ENCODE data around the gene EFNA4.

Gene EFNA4

DNA sequence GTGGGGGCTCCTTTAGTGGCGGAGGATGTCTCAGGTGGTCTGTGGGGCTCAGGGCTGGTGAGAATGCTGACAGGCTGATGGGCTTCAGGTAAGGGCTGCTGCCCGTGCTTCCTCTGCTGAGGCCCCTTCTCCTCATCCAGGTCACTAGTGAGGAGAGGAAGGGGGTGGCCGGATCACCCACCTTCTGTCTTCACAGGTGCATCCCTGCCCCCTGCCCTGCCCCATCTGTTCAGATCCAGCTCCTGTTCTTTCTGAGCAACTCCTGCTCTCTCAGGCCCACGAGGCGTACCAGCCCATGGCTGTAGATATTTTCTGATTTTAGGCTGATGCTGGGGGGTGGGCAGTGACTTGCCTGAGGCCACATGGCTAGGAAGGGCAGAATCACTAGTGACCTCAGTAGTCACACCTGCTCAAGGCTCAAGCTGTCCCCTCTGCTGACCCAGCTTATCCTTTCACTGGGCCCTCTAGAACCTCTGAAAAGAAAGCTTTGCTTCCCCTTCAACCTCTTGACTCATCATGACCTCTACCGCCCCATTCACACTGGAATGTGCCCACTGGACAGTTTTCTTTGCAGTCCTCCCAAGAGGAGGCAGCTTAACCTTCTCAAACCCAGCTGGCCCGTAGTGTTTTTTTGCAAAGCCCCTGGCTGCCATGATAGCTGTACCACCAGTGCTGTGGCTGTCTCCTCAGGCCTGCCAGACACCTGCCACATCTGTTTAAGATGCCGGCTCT lies 44.8 kb upstream of the EFNA4 start:
- TF ChIP-seq, protein P1, sequence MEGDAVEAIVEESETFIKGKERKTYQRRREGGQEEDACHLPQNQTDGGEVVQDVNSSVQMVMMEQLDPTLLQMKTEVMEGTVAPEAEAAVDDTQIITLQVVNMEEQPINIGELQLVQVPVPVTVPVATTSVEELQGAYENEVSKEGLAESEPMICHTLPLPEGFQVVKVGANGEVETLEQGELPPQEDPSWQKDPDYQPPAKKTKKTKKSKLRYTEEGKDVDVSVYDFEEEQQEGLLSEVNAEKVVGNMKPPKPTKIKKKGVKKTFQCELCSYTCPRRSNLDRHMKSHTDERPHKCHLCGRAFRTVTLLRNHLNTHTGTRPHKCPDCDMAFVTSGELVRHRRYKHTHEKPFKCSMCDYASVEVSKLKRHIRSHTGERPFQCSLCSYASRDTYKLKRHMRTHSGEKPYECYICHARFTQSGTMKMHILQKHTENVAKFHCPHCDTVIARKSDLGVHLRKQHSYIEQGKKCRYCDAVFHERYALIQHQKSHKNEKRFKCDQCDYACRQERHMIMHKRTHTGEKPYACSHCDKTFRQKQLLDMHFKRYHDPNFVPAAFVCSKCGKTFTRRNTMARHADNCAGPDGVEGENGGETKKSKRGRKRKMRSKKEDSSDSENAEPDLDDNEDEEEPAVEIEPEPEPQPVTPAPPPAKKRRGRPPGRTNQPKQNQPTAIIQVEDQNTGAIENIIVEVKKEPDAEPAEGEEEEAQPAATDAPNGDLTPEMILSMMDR (IDR thresholded peaks at IDR 0.05) = no peak

DNA sequence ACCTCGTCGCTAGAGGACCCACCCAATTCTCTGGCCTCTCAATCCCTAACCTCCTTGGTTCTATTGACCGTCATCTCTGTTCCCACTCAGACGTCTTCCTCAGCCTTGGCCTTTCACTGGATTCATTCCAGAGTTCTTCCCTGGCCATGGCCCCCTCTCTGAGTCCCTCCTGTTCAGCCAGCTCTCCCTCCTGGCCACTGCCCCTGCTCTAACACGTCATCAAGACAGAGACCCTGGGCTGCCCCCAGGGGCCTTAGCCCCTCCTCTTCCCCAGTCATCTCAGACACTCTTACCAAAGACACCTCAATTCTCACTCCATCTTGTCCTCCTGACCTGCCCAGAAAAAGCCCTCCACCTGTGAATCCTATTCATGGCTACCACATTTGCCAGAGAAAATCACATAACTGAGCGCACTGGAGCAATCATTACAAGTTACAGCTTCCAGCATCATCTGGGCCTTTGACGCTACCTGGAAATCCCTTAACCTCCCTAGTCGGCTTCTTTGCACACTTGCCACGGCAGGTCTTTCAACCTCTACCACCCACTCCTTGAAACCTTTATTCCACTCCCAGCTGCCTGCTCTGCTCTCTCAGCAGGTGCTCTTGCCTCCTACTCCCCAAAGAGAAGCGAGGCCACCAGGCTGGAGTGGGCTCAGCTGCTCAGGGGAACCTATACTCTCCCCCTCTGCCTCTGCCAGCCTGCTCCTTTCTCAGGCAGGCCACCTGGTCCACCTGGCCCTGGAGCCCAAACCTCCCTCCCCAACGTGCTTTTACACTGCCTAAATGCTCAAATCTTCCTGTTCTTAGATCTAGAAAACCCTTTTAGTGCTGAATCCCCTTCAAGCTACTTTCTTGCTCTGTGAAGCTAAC lies 43.9 kb upstream of the EFNA4 start:
- TF ChIP-seq, protein P1 (IDR thresholded peaks at IDR 0.05) = no peak

DNA sequence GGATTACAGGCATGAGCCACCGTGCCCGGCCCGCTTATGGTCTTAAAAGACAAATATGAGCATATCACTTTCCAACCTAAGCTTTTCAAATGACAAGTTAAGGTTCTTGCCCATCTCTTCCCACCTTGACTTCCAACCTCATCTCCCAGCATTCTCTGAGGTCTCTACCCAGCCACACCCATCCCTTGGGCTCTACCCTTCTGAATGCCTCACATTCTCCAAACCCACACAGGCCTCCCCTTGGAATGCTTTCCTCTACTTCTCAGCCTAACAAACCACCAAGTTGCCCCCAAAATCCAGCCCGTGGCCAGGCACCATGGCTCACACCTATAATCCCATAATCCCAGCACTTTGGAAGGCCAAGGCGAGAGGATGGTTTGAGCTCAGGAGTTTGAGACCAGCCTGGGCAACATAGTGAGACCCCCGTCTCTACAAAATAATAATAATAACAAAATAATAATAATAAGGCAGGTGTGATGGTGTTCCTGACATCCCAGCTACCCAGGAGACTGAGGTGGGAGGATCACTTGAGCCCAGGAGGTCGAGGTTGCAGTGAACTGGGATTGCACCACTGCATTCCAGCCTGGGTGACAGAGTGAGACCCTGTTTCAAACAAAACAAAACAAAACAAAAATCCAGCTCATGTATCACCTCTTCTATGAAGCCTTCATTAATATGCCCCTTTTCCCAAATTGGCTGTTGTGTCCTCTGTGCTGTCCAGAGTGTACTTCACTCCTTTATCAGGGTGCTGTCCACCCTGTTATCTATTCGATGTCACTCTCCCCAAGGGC lies 41.2 kb upstream of the EFNA4 start:
- TF ChIP-seq, protein P1 (IDR thresholded peaks at IDR 0.05) = no peak

DNA sequence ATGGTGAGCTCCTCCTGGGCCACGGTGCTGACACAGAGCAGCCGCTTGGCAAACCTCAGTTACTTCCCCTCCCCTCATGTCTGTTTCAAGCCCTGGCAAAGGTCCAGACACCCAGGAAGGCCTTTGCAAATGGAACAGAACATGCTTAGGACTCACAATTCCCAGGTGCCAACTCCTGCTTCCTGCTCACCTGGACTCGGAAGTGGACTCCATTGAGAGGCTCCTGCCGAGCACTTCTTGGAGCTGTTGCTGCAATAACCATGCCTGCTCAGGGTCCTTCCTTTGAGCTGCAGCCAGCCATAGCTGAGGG lies 40.7 kb upstream of the EFNA4 start:
- TF ChIP-seq, protein P1 (IDR thresholded peaks at IDR 0.05) = no peak

DNA sequence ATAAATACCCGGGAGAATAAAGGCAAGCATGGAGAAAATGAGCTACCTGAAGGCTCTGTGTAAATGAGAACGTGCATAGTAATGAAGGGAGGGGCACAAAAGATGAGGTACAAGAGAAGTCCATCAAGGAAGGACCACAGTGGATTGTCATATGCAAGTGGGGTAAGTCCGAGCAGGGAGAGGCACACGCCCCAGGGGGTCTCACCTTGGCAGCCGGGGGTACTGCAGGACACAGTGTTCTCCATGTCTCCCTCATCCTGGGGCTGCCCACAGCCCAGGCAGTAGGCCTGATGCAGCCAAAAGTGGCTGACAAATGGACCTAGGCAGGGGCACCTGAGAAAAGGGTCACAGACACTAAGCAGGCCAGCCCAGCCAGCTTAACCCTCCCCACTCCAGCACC lies 39.9 kb upstream of the EFNA4 start:
- TF ChIP-seq, protein P1 (IDR thresholded peaks at IDR 0.05) = no peak

DNA sequence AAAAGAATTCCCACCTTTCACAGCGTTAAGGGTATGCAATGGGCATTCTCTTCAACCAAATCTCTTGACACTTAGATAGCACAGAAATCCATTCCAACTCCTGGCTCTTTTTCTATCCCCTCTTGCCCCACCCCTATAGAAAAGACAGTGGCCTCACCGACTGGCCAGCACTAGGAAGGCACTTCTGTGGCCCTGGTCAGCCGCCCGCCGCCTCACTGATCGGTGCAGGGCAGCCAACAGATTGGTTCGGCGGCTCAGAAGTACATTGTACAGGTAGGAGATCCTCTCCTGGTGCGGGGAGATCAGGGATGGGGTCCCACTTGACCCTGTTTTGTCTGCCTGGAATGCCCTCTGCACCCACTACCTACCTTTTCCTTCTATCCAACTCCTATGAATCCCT lies 39.2 kb upstream of the EFNA4 start:
- TF ChIP-seq, protein P1 (IDR thresholded peaks at IDR 0.05) = no peak

DNA sequence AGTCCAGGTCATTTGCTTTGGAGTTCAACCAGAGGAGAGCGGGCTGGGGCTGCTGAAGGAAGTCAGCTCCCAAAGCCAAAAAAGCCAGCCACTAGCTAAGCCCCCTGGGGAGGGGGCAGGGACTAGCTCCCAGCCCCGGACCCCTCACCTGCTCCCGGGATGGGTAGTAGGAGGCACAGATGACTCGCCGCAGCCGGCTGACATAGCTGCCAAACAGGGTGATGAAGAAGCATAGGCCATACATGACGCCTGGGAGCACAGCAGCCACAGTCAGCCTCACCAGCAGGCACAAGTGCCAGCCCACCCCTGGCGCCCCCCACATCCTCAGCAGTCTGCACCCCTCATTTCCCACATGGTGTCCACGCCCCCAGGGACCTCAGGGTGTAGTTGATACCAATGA lies 37.4 kb upstream of the EFNA4 start:
- TF ChIP-seq, protein P1 (IDR thresholded peaks at IDR 0.05) = no peak

Measured in LNCAP (cell line).